ENCODE measurements around the gene KRTAP13-4. TPM values are rescaled to one million over a fixed set of nuclear protein-coding genes. Genes with fewer than 3 reads are reported as not detected.

Gene KRTAP13-4
- total and polyA plus RNA-seq, 8 donors, result not detected

GRCh38 chr21:30480145-30480544, 50.1 kb downstream of the KRTAP13-4 start, which contains the start of gene KRTAP19-1:
Gene KRTAP19-1 (minus strand): TSS chr21:30480367. CDS start chr21:30480317, 50 bp downstream.
- DNase-seq, result no peak
- H3K36me3 ChIP-seq, result no peaks in the 10 kb centered on the region
- H3K4me1 ChIP-seq, result no peaks in the 10 kb centered on the region
- intact Hi-C loops (cut with DNase I), result no loop called here
- no peaks in the 10 kb centered on the region for H3K27me3 ChIP-seq
- H3K9me3 ChIP-seq, result no peaks in the 10 kb centered on the region
- H3K4me3 ChIP-seq, result no peak within 1 kb of the TSS
- H3K27ac ChIP-seq, result no peak within 1 kb of the TSS
- TF ChIP-seq CTCF (IDR thresholded peaks at IDR 0.05), result no peak
- ATAC-seq, result no peak

Other genes starting within 250 kb of the KRTAP13-4 start
- under 1 TPM in 1 of 2 donors, not detected in 1; 0.39 TPM for gene CLDN8, start 214.1 kb upstream of the KRTAP13-4 start, total RNA-seq
- under 1 TPM in 5 of 6 donors, not detected in 1; 0.14 to 0.64 (median 0.49) TPM for gene CLDN8, start 214.1 kb upstream of the KRTAP13-4 start, polyA plus RNA-seq (ENCODE audit: insufficient read length in 6 of 6)
- not detected for gene KRTAP24-1, start 147.3 kb upstream of the KRTAP13-4 start, total RNA-seq
- gene KRTAP24-1, start 147.3 kb upstream of the KRTAP13-4 start, polyA plus RNA-seq (ENCODE audit: insufficient read length in 6 of 6), result not detected
- not detected for gene KRTAP25-1, start 140.7 kb upstream of the KRTAP13-4 start, total RNA-seq
- gene KRTAP25-1, start 140.7 kb upstream of the KRTAP13-4 start, polyA plus RNA-seq (ENCODE audit: insufficient read length in 6 of 6), result not detected
- not detected for gene KRTAP26-1, start 109.9 kb upstream of the KRTAP13-4 start, total RNA-seq
- not detected for gene KRTAP26-1, start 109.9 kb upstream of the KRTAP13-4 start, polyA plus RNA-seq (ENCODE audit: insufficient read length in 6 of 6)
- not detected for gene KRTAP27-1, start 92.5 kb upstream of the KRTAP13-4 start, total RNA-seq
- not detected for gene KRTAP27-1, start 92.5 kb upstream of the KRTAP13-4 start, polyA plus RNA-seq (ENCODE audit: insufficient read length in 6 of 6)
- gene KRTAP23-1, start 81.6 kb upstream of the KRTAP13-4 start, total RNA-seq, result not detected
- gene KRTAP23-1, start 81.6 kb upstream of the KRTAP13-4 start, polyA plus RNA-seq (ENCODE audit: insufficient read length in 6 of 6), result not detected
- gene KRTAP13-2, start 57.9 kb upstream of the KRTAP13-4 start, total RNA-seq, result not detected
- not detected for gene KRTAP13-2, start 57.9 kb upstream of the KRTAP13-4 start, polyA plus RNA-seq (ENCODE audit: insufficient read length in 6 of 6)
- not detected for gene KRTAP13-1, start 34.2 kb upstream of the KRTAP13-4 start, total RNA-seq
- not detected for gene KRTAP13-1, start 34.2 kb upstream of the KRTAP13-4 start, polyA plus RNA-seq (ENCODE audit: insufficient read length in 6 of 6)
- gene KRTAP13-3, start 4.3 kb upstream of the KRTAP13-4 start, total RNA-seq, result not detected
- gene KRTAP13-3, start 4.3 kb upstream of the KRTAP13-4 start, polyA plus RNA-seq (ENCODE audit: insufficient read length in 6 of 6), result not detected
- gene KRTAP15-1, start 10.1 kb downstream of the KRTAP13-4 start, total RNA-seq, result not detected
- not detected for gene KRTAP15-1, start 10.1 kb downstream of the KRTAP13-4 start, polyA plus RNA-seq (ENCODE audit: insufficient read length in 6 of 6)
- not detected for gene KRTAP19-1, start 50.1 kb downstream of the KRTAP13-4 start, total RNA-seq
- not detected for gene KRTAP19-1, start 50.1 kb downstream of the KRTAP13-4 start, polyA plus RNA-seq (ENCODE audit: insufficient read length in 6 of 6)
- gene KRTAP19-2, start 57.2 kb downstream of the KRTAP13-4 start, total RNA-seq, result not detected
- not detected for gene KRTAP19-2, start 57.2 kb downstream of the KRTAP13-4 start, polyA plus RNA-seq (ENCODE audit: insufficient read length in 6 of 6)
- gene KRTAP19-3, start 61.8 kb downstream of the KRTAP13-4 start, total RNA-seq, result not detected
- not detected for gene KRTAP19-3, start 61.8 kb downstream of the KRTAP13-4 start, polyA plus RNA-seq (ENCODE audit: insufficient read length in 6 of 6)
- gene KRTAP19-4, start 66.9 kb downstream of the KRTAP13-4 start, total RNA-seq, result not detected
- not detected for gene KRTAP19-4, start 66.9 kb downstream of the KRTAP13-4 start, polyA plus RNA-seq (ENCODE audit: insufficient read length in 6 of 6)
- not detected for gene KRTAP19-5, start 71.9 kb downstream of the KRTAP13-4 start, total RNA-seq
- gene KRTAP19-5, start 71.9 kb downstream of the KRTAP13-4 start, polyA plus RNA-seq (ENCODE audit: insufficient read length in 6 of 6), result not detected
- gene KRTAP19-6, start 111.6 kb downstream of the KRTAP13-4 start, total RNA-seq, result not detected
- gene KRTAP19-6, start 111.6 kb downstream of the KRTAP13-4 start, polyA plus RNA-seq (ENCODE audit: insufficient read length in 6 of 6), result not detected
- gene KRTAP19-7, start 131.1 kb downstream of the KRTAP13-4 start, total RNA-seq, result not detected
- not detected for gene KRTAP19-7, start 131.1 kb downstream of the KRTAP13-4 start, polyA plus RNA-seq (ENCODE audit: insufficient read length in 6 of 6)
- not detected for gene KRTAP22-2, start 160.2 kb downstream of the KRTAP13-4 start, total RNA-seq
- not detected for gene KRTAP22-2, start 160.2 kb downstream of the KRTAP13-4 start, polyA plus RNA-seq (ENCODE audit: insufficient read length in 6 of 6)
- not detected for gene KRTAP6-3, start 162.2 kb downstream of the KRTAP13-4 start, total RNA-seq
- not detected for gene KRTAP6-3, start 162.2 kb downstream of the KRTAP13-4 start, polyA plus RNA-seq (ENCODE audit: insufficient read length in 6 of 6)
- gene KRTAP6-2, start 168.7 kb downstream of the KRTAP13-4 start, total RNA-seq, result not detected
- gene KRTAP6-2, start 168.7 kb downstream of the KRTAP13-4 start, polyA plus RNA-seq (ENCODE audit: insufficient read length in 6 of 6), result not detected
- not detected for gene KRTAP22-1, start 170.9 kb downstream of the KRTAP13-4 start, total RNA-seq
- not detected for gene KRTAP22-1, start 170.9 kb downstream of the KRTAP13-4 start, polyA plus RNA-seq (ENCODE audit: insufficient read length in 6 of 6)
- gene KRTAP6-1, start 183.7 kb downstream of the KRTAP13-4 start, total RNA-seq, result not detected
- not detected for gene KRTAP6-1, start 183.7 kb downstream of the KRTAP13-4 start, polyA plus RNA-seq (ENCODE audit: insufficient read length in 6 of 6)
- not detected for gene KRTAP20-1, start 186.2 kb downstream of the KRTAP13-4 start, total RNA-seq
- gene KRTAP20-1, start 186.2 kb downstream of the KRTAP13-4 start, polyA plus RNA-seq (ENCODE audit: insufficient read length in 6 of 6), result not detected
- not detected for gene KRTAP20-4, start 190.4 kb downstream of the KRTAP13-4 start, total RNA-seq
- not detected for gene KRTAP20-4, start 190.4 kb downstream of the KRTAP13-4 start, polyA plus RNA-seq (ENCODE audit: insufficient read length in 6 of 6)
- gene KRTAP20-2, start 205.0 kb downstream of the KRTAP13-4 start, total RNA-seq, result not detected
- gene KRTAP20-2, start 205.0 kb downstream of the KRTAP13-4 start, polyA plus RNA-seq (ENCODE audit: insufficient read length in 6 of 6), result not detected
- gene KRTAP20-3, start 212.6 kb downstream of the KRTAP13-4 start, total RNA-seq, result not detected
- gene KRTAP20-3, start 212.6 kb downstream of the KRTAP13-4 start, polyA plus RNA-seq (ENCODE audit: insufficient read length in 6 of 6), result not detected

All from left lung (tissue), 10 donors.